ENCODE results near the gene C9orf57. TPM values are rescaled to one million over a fixed set of nuclear protein-coding genes. Genes with fewer than 3 reads are reported as not detected.

The C9orf57 gene
- total RNA-seq, 1 experiment from 2014 or later = not detected

- BruUV-seq (replicated peaks) = no TSS peak
- DNase-seq (ENCODE audit: low spot score) = no peak
- Histone ChIP-seq H3K9me3 (ENCODE audit: low read depth, low read length, poor library complexity, severe bottlenecking) (no peaks in the 10 kb centered on the region), H3K27ac (ENCODE audit: low read depth, low read length, poor library complexity, severe bottlenecking) (no peak overlapping the region), H3K36me3 (ENCODE audit: insufficient read depth, low read length, poor library complexity, severe bottlenecking) (no peaks in the 10 kb centered on the region), H3K4me1 (ENCODE audit: insufficient read depth, low read length, poor library complexity, severe bottlenecking) (no peaks in the 10 kb centered on the region), H3K4me3 (ENCODE audit: low read depth, low read length, poor library complexity, severe bottlenecking) (no peak overlapping the region), H3K27me3 (replicated peaks; ENCODE audit: insufficient read depth, low read depth, low read length, poor library complexity) (no peaks in the 10 kb centered on the region)
- intact Hi-C loops (cut with micrococcal nuclease; ENCODE audit: unreplicated experiment) = no loop called here
- ChIA-PET CTCF (no interaction called here), POLR2A (ENCODE audit: low non-redundant PET) (no interaction called here)
- TF ChIP-seq CTCF (conservative IDR thresholded peaks at IDR 0.05; ENCODE audit: low read depth, low read length) = no peak
- TF ChIP-seq EZH2 (IDR thresholded peaks at IDR 0.05; ENCODE audit: borderline replicate concordance, low read depth, low read length, poor library complexity, severe bottlenecking) = no peak
These were observed 8.3 kb downstream of the C9orf57 start for GRCh38 chr9:72052122-72052521.

GRCh38 chr9:72048850-72049249 is 11.6 kb downstream of the C9orf57 start:
- no TSS peak for BruUV-seq (replicated peaks)
- H3K9me3 ChIP-seq (ENCODE audit: low read depth, low read length, poor library complexity, severe bottlenecking) = no peaks in the 10 kb centered on the region
- POLR2A ChIA-PET (ENCODE audit: low non-redundant PET) = no interaction called here
- no peaks in the 10 kb centered on the region for H3K4me1 ChIP-seq (ENCODE audit: insufficient read depth, low read length, poor library complexity, severe bottlenecking)
- no peak overlapping the region for H3K27ac ChIP-seq (ENCODE audit: low read depth, low read length, poor library complexity, severe bottlenecking)
- no peak for TF ChIP-seq CTCF (conservative IDR thresholded peaks at IDR 0.05; ENCODE audit: low read depth, low read length)
- no peaks in the 10 kb centered on the region for H3K27me3 ChIP-seq (replicated peaks; ENCODE audit: insufficient read depth, low read depth, low read length, poor library complexity)
- intact Hi-C loops (cut with micrococcal nuclease; ENCODE audit: unreplicated experiment) = no loop called here
- H3K4me3 ChIP-seq (ENCODE audit: low read depth, low read length, poor library complexity, severe bottlenecking) = no peak overlapping the region
- CTCF ChIA-PET = no interaction called here
- no peak for DNase-seq (ENCODE audit: low spot score)
- no peaks in the 10 kb centered on the region for H3K36me3 ChIP-seq (ENCODE audit: insufficient read depth, low read length, poor library complexity, severe bottlenecking)

- H3K4me3 ChIP-seq (ENCODE audit: low read depth, low read length, poor library complexity, severe bottlenecking) = no peak overlapping the region
- ChIA-PET POLR2A (ENCODE audit: low non-redundant PET) (no interaction called here), CTCF (no interaction called here)
- no peaks in the 10 kb centered on the region for H3K27me3 ChIP-seq (replicated peaks; ENCODE audit: insufficient read depth, low read depth, low read length, poor library complexity)
- BruUV-seq (replicated peaks) = no TSS peak
- no peak for DNase-seq (ENCODE audit: low spot score)
- no peak overlapping the region for H3K27ac ChIP-seq (ENCODE audit: low read depth, low read length, poor library complexity, severe bottlenecking)
- no peaks in the 10 kb centered on the region for H3K36me3 ChIP-seq (ENCODE audit: insufficient read depth, low read length, poor library complexity, severe bottlenecking)
- H3K9me3 ChIP-seq (ENCODE audit: low read depth, low read length, poor library complexity, severe bottlenecking) = no peaks in the 10 kb centered on the region
- TF ChIP-seq CTCF (conservative IDR thresholded peaks at IDR 0.05; ENCODE audit: low read depth, low read length) (no peak), EZH2 (IDR thresholded peaks at IDR 0.05; ENCODE audit: borderline replicate concordance, low read depth, low read length, poor library complexity, severe bottlenecking) (no peak)
- no peaks in the 10 kb centered on the region for H3K4me1 ChIP-seq (ENCODE audit: insufficient read depth, low read length, poor library complexity, severe bottlenecking)
- intact Hi-C loops (cut with micrococcal nuclease; ENCODE audit: unreplicated experiment) = no loop called here
These were observed 13.6 kb downstream of the C9orf57 start for GRCh38 chr9:72046630-72047456.
